GM12874 (cell line): ENCODE results near the gene APOA1.

Source experiments
- CTCF ChIP-seq: IDR thresholded peaks from 2 replicates; pipeline ENCODE4 v1.5.1; 2011; ENCODE audit warnings: low read depth, mild to moderate bottlenecking, control low read depth, low read length, moderate library complexity; ENCODE audit not compliant: insufficient read depth

Gene APOA1

DNA sequence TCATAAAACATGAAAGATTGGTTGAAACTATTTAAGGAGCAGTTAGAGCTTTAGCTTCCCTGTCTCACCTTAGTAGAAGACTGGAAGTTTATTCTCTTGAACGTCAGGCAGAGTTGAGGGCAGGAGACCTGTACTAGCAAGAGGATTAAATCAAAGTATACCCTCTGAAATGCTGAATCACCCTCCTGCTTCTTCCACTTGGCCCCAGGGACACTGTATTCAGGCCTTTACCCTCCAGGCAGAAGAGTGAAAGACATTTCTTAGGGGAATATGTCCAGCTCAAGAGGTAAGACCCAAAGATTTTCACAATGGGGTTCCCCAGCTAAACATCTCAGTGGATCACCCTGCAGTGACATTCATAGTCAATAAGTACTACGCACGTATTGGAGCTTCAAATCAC, 26.2 kb downstream of the APOA1 start:
- no peak for TF ChIP-seq CTCF

DNA sequence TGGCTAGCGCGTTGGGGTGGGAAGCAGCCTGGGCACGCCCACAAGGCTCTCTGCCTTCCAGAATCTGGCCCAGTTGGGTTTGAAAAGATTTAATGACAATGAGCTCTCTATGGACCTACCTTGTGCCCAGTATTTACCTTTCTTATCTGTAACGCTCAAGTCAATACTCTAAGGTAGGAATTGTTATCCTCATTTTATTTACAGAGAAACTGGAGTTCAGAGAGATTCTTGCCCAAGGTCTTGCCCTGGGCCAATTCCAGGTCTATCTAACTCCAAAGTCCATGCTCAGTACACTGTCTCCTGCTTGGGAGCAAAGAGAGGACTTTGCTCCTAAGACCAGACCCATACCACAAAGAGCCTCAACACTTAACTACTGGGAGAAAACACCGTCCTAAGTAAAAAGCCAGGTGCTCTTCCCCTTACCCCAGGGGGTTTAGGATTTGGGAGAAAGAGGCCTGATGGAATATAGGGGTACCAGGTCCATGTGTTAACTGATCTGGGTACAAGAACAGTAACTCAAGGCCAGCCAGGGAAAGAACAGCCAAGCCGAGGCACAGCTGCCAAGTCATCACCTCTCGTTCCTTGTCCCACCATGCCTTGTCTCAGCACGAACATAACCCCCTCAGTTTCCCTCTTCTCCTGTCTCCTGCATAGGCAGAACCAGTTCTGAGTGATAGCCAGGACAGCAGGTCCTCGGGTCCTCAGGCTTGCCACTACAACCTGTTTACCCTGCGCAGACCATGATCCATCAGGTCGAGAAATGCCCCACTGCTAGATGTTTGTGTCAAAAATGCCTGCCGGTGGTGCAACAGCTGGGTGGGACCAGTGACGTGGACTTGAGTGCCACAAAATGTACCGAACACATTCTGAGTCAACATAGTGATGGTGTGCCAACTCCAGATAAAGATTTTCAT, 28.9 kb downstream of the APOA1 start:
- no peak for TF ChIP-seq CTCF

DNA sequence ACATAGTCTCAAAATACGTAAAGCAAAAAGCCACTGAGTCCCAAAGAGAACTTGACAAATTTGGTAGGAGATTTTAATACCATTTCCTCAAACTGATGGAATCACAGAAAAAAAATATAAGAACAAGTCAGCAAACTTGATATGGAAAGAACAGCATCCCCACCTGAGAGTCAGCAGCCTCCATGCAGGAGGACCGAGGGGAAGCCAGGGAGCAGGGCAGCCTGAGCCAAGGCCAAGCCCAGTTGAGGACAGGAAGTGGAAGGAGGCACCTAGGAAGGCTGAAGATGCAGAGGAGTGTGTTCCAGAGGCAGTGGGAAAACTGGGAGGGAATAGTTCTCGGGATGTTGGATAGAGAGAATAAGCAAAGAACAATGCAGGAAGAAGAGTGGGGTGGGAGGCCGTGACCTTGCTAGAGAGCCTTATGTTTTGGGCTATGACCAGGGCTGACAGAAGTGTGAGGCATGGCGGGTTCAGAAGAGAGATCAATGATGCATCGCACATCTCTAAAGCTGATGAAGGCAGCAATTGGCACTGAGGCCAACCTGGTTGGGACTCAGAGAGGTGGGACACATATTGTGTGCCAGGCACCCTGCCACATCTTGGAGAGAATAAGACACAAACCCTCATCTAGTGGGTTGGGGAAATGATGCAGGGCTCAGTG, 29.7 kb downstream of the APOA1 start:
- no peak for TF ChIP-seq CTCF

DNA sequence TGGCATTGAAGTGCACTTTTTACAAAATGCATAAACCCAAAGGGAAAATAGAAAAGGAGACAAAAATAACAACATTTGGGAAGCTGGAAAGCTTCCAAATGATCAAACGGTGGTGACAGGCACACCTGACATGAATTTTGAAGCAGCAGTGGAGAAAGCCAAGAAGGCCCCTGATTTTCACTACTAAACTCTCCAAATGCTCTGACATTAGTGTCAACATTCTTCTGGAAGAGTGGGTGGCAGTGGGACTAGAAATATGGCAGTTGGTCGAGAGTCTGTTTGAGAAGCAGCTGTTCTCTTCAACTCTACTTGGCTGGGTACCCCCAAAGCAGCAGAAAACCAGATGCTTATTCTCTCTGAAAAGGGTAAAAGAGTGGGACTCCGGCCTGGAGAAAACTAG, 33.4 kb downstream of the APOA1 start:
- no peak for TF ChIP-seq CTCF

DNA sequence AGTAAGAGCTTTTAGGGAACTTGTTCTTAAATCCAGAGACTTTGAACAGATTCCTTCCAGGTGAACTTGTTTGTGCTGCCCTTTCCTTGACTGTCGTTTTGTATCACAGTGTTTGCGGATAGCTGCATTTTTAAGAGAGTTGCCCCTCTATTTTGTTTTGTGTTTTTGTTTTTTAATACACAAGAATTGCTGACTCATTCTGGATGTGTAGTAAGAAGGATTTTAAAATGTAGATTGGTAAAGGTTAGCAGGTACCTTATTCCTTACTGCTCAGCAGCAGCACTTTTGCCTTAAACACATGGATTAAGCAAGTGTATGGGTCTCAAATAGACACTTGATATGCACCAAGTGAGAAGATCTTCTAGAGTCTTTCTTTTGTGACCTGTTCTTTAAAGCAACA, 36.8 kb downstream of the APOA1 start:
- TF ChIP-seq CTCF, result no peak

- TF ChIP-seq CTCF, result no peak
Measured at GRCh38 chr11:116798368-116798767, 39.1 kb downstream of the APOA1 start.

GRCh38 chr11:116797816-116798215, 39.6 kb downstream of the APOA1 start:
- no peak for TF ChIP-seq CTCF
